Hepatocyte (in vitro differentiated cells): ENCODE measurements around the gene FZR1. TPM values are rescaled to one million over a fixed set of nuclear protein-coding genes. Genes with fewer than 3 reads are reported as not detected.

Source experiments
- DNase-seq: peaks from one replicate; pipeline ENCODE4 v3.0.0-alpha.2; 2016; ENCODE audit warnings: low spot score
- H2AFZ ChIP-seq: fragments of 200-600 bp; sonication (generic); 2 replicates; pipeline ENCODE4 v1.6.0; 2016; ENCODE audit warnings: antibody characterized with exemption, mild to moderate bottlenecking
- H3K27ac ChIP-seq: fragments of 200-600 bp; sonication (generic); 2 replicates; pipeline ENCODE4 v1.5.1; 2016; ENCODE audit warnings: mild to moderate bottlenecking
- H3K27me3 ChIP-seq: fragments of 200-600 bp; sonication (generic); 2 replicates; pipeline ENCODE4 v1.6.1; 2016
- H3K36me3 ChIP-seq: fragments of 200-600 bp; sonication (generic); replicated peaks from 2 replicates; pipeline ENCODE4 v1.5.1; 2016; ENCODE audit warnings: low read depth; ENCODE audit not compliant: insufficient read depth
- H3K4me1 ChIP-seq: fragments of 200-600 bp; sonication (generic); 2 replicates; pipeline ENCODE4 v1.5.1; 2016; ENCODE audit warnings: mild to moderate bottlenecking, moderate library complexity; ENCODE audit not compliant: insufficient read depth
- H3K4me2 ChIP-seq: fragments of 200-600 bp; sonication (generic); 2 replicates; pipeline ENCODE4 v1.6.0; 2016
- H3K4me3 ChIP-seq: fragments of 200-600 bp; sonication (generic); 2 replicates; pipeline ENCODE4 v1.5.1; 2016; ENCODE audit warnings: mild to moderate bottlenecking
- H3K79me2 ChIP-seq: fragments of 200-600 bp; sonication (generic); 2 replicates; pipeline ENCODE4 v1.6.0; 2017; ENCODE audit warnings: mild to moderate bottlenecking
- H3K9me2 ChIP-seq: fragments of 200-600 bp; sonication (generic); replicated peaks from 2 replicates; pipeline ENCODE4 v1.6.0; 2017; ENCODE audit warnings: mild to moderate bottlenecking; ENCODE audit not compliant: insufficient read depth
- H3K9me3 ChIP-seq: fragments of 200-600 bp; sonication (generic); 2 replicates; pipeline ENCODE4 v1.5.1; 2016; ENCODE audit warnings: low read depth, mild to moderate bottlenecking
- H4K20me1 ChIP-seq: fragments of 200-600 bp; sonication (generic); 2 replicates; pipeline ENCODE4 v1.6.0; 2016; ENCODE audit warnings: mild to moderate bottlenecking; ENCODE audit not compliant: insufficient read depth, poor library complexity, severe bottlenecking
- CTCF ChIP-seq: fragments of 200-600 bp; sonication (generic); IDR thresholded peaks from 2 replicates; pipeline ENCODE4 v1.5.1; 2016; ENCODE audit warnings: antibody characterized with exemption, mild to moderate bottlenecking; ENCODE audit not compliant: poor library complexity
- EZH2 ChIP-seq: fragments of 200-600 bp; sonication (generic); IDR thresholded peaks from 2 replicates; pipeline ENCODE4 v1.6.1; 2016; ENCODE audit warnings: antibody characterized with exemption, mild to moderate bottlenecking, borderline replicate concordance
- EZH2phosphoT487 ChIP-seq: fragments of 200-600 bp; sonication (generic); IDR thresholded peaks from one replicate; pipeline ENCODE4 v1.6.1; 2018; ENCODE audit warnings: antibody characterized with exemption, mild to moderate bottlenecking, low read depth, moderate library complexity; ENCODE audit not compliant: unreplicated experiment, severe bottlenecking
- WGBS: methylation state at CpG from one replicate; pipeline ENCODE4 v1.1.6; 2016; ENCODE audit warnings: low lambda C conversion rate; ENCODE audit errors: missing lambda C conversion rate; 5-methylcytosine and 5-hydroxymethylcytosine counted together
- polyA plus RNA-seq: library from polyadenylated mRNA; unstranded; fragments of >200 nt; fragmentation: Nextera tagmentation; extraction: Ambion mirVana; gene quantifications from 2 replicates; pipeline ENCODE4 v1.2.1, GENCODE V29; 2016
- total RNA-seq: library from RNA; depleted of rRNA; stranded (reverse); fragments of >200 nt; gene quantifications from 2 replicates; pipeline ENCODE4 v1.2.3, GENCODE V29; 2014

The FZR1 gene
- total and polyA plus RNA-seq, 2 experiments from 2014 or later, result 32.1 to 51.0 TPM

GRCh38 chr19:3556978-3557460 is 50.9 kb downstream of the FZR1 start:
- peaks cover 19% of the 10 kb centered on the region for H3K4me1 ChIP-seq
- DNase-seq, result peak; percentile 80
- 2% methylated on average over 30 of the region's 60 CpGs for WGBS
- peak overlapping the region; percentile 88 for H3K4me3 ChIP-seq
- TF ChIP-seq CTCF (no peak), EZH2 (no peak), EZH2phosphoT487 (no peak)
- H3K27me3 ChIP-seq, result no peaks in the 10 kb centered on the region
- H3K9me2 ChIP-seq, result no peaks in the 10 kb centered on the region
- no peak overlapping the region for H3K27ac ChIP-seq
- H2AFZ ChIP-seq, result peak overlapping the region; percentile 8
- H4K20me1 ChIP-seq, result peaks cover 5% of the 10 kb centered on the region
- no peaks in the 10 kb centered on the region for H3K9me3 ChIP-seq
- H3K79me2 ChIP-seq, result peaks cover 14% of the 10 kb centered on the region
- peak overlapping the region; percentile 97 for H3K4me2 ChIP-seq
- no peaks in the 10 kb centered on the region for H3K36me3 ChIP-seq

- peaks cover 14% of the 10 kb centered on the region for H3K79me2 ChIP-seq
- DNase-seq, result peak; percentile 98
- peaks cover 5% of the 10 kb centered on the region for H4K20me1 ChIP-seq
- peaks cover 19% of the 10 kb centered on the region for H3K4me1 ChIP-seq
- TF ChIP-seq CTCF (no peak), EZH2 (no peak), EZH2phosphoT487 (no peak)
- no peaks in the 10 kb centered on the region for H3K9me2 ChIP-seq
- H3K4me2 ChIP-seq, result peak within 1 kb of the TSS; percentile 97
- peak within 1 kb of the TSS; percentile 88 for H3K4me3 ChIP-seq
- under 1% methylated on average over 56 of the region's 81 CpGs for WGBS
- H3K27me3 ChIP-seq, result no peaks in the 10 kb centered on the region
- peak within 1 kb of the TSS; percentile 48 for H3K27ac ChIP-seq
- H2AFZ ChIP-seq, result peak within 1 kb of the TSS; percentile 93
- no peaks in the 10 kb centered on the region for H3K9me3 ChIP-seq
- no peaks in the 10 kb centered on the region for H3K36me3 ChIP-seq
Measured at GRCh38 chr19:3557461-3558248, 51.5 kb downstream of the FZR1 start, which contains the start of gene MFSD12. TSS of gene MFSD12 (minus strand) at chr19:3557586. CDS start at chr19:3557403, 183 bp downstream.

- no peaks in the 10 kb centered on the region for H3K36me3 ChIP-seq
- no peaks in the 10 kb centered on the region for H3K9me2 ChIP-seq
- no peaks in the 10 kb centered on the region for H4K20me1 ChIP-seq
- WGBS, result 89% methylated on average over 16 of the region's 17 CpGs
- H3K79me2 ChIP-seq, result no peaks in the 10 kb centered on the region
- H3K9me3 ChIP-seq, result no peaks in the 10 kb centered on the region
- no peaks in the 10 kb centered on the region for H3K27me3 ChIP-seq
- no peak overlapping the region for H3K4me3 ChIP-seq
- no peaks in the 10 kb centered on the region for H3K4me1 ChIP-seq
- no peak for DNase-seq
- H3K27ac ChIP-seq, result no peak overlapping the region
- H2AFZ ChIP-seq, result no peak overlapping the region
- no peak for TF ChIP-seq EZH2
- TF ChIP-seq CTCF, result no peak
- no peak overlapping the region for H3K4me2 ChIP-seq
Measured at GRCh38 chr19:3563709-3564524, 57.8 kb downstream of the FZR1 start.
